DMS79 treated with DMSO at 0.1 percent for 48 hours (cell line): ENCODE results near the gene GGTLC2.
"Not testable (repeated sequence)": the region's sequence is repeated elsewhere in the genome, so short reads cannot be mapped to it uniquely, and the experiment has no call there.

Source experiments
- DNase-seq: peaks from one replicate; lab custom pipeline; 2025; lab: John Stamatoyannopoulos, UW

Gene GGTLC2

DNA sequence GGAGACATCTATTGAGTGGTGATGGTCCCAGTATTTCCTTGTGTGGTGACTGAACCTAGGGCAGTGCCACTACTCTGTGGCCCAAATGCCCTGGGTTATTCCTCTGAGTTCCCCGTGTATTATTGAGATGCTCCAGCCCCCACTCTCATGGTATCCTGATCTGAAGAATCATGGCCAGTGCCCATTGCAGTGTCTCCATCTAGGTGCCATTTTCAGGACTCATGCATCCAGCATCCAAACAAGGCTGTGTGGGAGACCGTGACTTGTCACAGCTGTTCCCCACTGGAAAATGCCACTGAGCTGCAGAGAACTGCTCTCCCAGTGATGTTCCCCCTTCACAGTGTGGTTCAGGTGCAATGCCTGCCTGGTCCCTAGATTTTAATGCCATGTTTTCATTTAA is 24.7 kb downstream of the GGTLC2 start:
- no peak for DNase-seq

DNA sequence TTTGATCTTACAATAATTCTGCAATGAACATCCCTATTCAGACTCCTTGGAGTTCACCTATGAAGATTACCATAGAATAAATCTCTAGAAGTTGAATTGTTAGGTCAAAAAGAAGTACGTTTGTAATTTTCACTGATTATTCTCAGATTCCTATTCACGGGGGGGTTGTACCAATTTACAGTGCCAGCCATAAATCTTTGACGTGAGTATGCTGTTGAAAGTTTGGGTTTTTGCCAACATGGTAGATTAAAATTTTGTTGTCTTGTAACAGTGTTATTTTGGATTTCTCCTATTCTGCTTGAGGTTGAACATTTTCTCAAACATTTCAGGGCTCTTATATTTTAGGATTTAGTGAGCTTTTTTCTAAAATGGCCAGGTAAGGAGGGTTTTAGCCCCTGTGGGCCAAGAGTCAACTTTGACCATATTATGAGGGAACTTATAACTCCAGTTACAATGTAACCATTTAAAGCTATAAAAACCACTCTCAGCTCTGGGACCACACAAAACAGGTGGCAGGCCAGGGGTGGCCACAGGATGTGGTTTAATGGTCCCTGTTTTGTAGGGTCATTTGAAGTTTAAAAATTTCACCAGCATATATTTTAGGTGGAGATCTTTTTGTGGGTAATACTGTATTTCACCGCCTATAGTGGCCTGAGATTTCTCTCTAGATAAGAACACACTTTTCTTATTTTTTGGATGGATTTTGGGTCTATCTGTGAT is 25.8 kb downstream of the GGTLC2 start:
- DNase-seq, result no peak

DNA sequence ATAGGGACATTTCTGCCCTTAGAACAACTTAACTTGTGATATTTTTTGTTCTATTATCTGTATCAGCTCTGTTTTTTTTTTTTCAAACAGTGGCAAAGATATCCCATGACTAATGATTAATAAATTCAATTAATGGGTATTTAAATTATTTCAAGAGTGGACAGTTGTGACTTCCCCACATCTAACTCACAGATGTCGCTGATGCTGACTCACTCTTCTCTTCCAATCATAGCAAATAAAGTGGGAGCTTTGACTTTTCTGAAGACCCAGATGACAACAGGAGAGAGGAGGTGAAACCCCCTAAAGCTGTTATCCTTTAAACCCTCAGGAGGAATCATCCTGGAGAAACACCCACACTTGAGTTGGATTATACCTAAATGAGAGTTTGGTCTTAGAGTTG is 27.1 kb downstream of the GGTLC2 start:
- no peak for DNase-seq

DNA sequence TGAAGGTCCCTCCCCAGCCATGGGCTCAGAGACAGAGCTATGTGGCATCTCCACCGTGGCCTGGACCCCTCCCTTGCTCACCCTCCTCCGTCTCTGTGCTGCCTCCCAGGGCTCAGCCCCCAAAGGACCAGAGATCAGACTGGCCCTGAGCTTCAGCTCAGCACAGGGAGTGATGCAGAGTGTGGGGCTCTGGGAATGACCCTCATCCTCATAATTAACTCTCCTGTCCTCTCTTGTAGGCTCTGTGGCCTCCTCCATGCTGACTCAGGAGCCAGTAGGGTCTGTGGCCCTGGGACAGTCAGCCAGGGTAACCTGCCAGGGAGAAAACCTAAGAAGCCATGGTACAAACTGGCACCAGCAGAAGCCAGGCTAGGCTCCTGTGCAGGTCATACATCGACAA is 28.7 kb downstream of the GGTLC2 start:
- no peak for DNase-seq

DNA sequence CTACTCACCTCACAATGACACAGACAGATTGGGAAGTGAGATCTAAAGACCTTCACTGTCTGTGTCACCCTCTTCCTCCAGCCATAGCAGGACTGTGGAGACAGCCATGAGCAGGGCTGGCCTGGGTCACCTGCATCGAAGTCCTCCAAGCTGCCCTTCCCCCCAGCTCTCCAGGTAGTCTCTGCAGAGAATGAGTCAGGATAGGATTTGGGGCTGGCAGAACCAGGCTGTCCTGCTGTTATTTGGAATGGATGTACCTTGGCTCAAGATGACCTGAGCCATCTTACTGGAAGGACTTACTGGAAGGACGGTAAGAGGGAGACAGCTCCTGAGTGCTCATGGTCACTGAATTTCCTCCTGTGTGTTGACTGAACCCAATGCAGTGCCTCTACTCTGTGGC is 29.2 kb downstream of the GGTLC2 start:
- DNase-seq, result no peak

DNA sequence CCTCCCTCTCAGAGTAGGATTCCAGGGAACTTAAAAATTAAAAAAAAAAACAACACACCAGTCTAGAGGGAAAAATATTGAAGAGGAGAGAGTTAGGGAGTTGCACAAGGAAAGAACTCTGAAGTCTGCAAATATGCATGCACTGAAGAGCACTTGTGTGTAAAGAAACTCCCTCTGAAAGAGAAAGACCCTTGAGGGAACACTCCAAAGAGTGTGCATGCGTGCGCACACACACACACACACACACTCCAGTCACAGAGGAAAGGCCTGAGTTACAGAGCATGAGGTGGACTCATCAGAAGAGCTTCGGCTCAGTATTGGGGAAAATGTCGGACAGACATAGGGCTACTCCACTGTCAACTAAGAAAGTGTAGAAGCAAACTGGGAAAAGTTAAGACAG is 30.1 kb downstream of the GGTLC2 start:
- DNase-seq, result peak; percentile 12

DNA sequence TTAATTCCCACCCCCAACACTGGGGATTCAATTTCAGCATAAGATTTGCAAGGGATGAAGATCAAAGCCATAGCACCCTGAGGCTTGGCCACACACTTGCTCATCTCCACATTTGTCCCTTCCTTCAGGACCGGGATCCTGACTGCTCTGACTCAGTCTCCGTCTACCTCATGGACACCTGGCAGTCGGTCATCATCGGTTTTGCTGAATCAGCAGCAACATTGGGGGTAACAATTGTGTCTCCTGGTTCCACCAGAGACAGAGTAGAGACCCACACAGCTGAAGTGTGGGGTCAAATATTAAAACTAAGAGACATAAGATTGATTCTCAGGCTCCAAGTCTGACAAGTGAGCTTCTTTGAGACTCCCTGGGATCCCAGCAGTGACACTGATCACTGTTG is 34.6 kb downstream of the GGTLC2 start:
- DNase-seq, result no peak

DNA sequence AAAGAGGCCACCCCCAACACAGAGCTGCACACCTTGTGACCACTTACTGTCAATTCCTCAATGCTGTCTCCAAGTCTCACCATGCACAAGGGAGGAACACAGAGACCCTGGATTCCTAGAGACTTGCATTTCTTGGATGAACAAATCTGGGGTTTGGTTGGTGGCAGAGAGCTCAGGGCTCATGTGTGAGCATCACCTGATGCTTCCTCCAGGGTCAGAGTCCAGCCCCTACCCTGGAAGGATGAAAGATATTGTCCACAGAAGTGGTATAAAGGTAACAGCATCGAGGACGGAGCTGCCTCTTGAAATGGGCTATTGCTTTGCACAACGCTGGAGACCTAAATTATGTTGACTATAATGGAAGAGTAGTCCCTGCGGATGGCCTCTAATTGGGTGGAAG is 36.0 kb downstream of the GGTLC2 start:
- no peak for DNase-seq

DNA sequence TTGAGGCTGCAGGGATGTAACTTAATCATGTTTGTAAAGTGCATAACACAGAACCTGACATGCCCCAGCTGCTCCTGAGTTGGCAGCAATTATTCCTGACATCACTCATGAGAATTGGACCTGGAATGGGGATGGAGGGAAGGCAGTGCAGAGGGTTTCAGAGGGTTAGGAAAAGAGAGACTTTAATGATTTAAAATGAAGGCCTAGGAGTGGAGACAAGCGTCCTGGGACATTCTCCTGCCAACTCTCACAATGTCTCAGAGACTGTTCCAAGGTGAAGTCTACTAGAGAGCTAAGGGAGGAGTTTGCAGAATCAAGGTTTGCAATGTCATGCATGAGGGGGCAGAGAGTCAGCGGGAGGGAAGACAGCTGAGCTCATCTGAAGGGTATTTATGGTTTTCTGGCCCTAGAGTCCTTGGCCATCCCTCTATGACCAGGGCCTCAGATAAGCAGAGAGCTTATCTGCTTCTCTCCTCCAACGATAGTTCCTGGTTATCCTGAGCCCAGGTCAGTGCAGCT is 36.9 kb downstream of the GGTLC2 start:
- no peak for DNase-seq

DNA sequence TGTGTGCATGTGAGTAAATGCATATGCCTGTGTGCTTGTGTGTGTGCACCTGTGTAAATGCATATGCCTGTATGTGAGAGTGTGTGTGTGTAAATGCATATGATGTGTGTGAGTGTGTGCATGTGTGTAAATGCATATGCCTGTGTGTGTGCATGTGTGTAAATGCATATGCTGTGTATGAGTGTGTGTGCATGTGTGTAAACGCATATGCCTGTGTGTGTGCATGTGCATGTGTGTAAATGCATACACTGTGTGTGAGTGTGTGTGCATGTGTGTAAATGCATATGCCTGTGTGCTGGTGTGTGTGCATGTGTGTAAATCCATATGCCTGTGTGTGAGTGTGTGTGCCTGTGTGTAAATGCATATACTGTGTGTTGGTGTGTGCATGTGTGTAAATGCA is 37.8 kb downstream of the GGTLC2 start:
- no peak for DNase-seq

DNA sequence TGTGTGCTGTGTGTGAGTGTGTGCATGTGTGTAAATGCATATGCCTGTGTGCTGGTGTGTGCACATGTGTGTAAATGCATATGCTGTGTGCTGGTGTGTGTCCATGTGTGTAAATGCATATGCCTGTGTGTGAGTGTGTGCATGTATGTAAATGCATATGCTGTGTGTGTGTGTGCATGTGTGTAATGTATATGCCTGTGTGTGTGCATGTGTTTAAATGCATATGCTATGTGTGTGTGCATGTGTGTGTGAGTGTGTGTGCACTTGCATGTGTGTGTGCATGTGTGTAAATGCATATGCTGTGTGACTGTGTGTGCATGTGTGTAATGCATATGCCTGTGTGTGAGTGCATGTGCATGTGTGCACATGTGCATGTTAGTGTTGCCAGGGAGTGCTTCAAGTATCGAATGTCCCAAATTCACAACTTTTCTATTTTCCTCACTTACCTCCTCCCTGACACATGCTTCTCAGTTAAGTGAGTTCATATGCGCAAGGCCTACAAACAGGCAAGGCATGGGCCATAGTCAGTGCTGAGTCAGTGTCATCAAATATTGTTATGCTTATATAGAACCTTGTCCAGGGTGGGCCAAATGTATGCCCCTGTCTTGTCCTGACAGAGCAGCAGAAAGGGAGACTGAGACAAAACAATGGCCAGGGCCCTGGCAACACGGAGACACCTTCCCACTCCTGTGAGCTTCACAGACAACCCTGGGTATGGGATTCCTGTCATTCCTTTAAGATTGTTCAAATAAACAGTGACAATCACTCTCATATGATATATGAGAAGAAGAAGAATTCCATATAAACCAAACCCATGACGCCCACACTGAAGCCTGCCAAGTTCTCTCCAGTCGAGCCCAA is 38.6 kb downstream of the GGTLC2 start:
- no peak for DNase-seq

DNA sequence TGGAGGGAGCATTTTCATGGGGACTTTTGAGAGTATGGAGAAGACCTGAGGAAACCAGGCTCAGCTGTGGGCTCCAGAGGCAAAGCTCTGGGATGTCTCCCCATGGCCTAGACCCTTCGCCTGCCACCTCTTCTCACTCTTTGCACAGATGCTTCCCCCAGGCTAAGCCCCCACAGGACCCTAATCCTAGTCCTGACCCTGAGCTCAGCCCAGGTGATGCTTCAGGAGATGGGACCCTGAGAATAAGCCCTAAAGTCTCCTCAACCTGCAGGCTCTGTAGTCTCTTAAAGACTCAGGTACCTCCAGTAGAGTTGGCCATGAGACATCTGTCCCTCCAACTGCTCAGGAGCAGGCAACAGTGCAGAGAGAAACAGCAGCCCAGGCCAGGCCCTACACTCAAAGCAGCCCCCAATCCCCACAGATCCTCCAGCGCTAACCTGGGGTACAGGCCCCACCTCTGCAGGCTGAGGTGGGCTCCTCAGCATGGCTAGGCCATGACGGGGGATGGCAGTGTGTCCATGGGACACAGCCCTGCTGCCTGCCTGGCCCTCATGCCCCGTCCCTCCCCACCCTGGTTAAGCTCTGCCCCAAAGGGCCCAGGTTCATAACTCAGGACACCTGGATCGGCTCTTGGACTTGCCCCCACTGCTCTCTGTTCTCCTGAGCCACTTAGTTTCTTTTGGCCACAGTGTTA is 39.4 kb downstream of the GGTLC2 start:
- DNase-seq, result no peak

DNA sequence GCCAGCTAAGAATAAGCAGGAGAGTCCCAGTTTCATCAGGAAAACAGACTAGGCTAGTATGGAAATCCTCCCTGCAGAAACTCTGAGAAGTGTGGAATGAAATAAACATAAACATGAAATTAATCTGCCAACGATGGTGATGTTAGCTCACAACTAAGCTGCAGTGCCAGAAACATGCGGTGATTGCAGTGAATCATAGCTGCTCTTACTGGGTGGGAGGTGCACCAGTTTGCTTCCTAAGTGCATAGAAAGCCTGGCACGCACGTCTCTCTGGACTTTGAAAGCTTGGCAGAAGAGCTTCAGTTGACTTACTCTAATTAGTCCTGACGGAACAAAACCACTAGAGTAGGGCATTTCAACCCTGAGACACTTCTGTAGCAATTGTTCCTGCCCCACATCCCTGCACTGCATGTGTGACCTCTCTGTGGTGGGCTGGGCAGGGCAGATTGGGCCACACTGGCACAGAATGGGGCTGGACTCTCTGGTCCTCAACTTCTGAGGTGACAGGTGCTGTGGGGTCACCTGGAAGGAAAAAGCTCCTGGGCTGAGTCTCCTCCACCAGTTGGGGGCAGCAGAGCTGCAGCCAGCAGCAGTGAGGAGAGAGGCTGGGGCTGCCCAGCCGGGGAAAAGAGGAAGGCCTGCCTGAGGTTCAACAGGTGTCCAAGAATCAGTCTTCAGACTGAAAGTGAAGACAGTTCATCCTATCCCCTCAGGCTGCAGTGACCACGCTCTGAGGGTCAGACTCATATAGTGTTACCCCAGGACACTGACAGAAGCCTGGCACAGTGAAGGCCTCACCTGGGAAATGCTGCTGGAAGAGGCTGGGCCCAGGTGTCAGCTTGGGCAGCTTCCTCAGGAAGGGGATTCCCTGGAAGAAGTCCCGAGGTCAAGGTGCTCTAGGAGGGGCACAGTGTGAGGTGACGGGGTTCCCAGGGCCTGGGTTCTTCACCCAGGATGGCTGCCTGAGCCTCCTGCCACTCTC is 40.5 kb downstream of the GGTLC2 start:
- DNase-seq, result peak; percentile 3

DNA sequence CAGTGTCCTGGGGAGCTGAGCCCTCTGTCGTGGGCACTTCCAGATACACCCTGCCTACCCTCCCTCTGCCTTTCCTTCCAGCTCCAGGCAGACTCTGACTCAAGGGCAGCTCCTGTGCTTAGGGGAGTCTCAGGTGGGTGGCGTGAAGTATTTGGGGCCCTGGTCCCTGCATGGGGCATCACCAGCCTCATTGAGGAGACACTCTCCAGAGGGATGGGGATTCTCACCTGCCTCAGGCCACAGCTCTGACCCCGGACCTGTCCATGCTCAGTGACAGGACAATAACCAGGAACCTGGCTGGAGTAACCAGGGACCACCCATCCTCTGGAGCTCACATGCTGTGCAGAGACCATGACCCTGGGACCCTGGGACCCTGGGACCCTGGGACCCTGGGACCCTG is 41.2 kb downstream of the GGTLC2 start:
- DNase-seq, result no peak

DNA sequence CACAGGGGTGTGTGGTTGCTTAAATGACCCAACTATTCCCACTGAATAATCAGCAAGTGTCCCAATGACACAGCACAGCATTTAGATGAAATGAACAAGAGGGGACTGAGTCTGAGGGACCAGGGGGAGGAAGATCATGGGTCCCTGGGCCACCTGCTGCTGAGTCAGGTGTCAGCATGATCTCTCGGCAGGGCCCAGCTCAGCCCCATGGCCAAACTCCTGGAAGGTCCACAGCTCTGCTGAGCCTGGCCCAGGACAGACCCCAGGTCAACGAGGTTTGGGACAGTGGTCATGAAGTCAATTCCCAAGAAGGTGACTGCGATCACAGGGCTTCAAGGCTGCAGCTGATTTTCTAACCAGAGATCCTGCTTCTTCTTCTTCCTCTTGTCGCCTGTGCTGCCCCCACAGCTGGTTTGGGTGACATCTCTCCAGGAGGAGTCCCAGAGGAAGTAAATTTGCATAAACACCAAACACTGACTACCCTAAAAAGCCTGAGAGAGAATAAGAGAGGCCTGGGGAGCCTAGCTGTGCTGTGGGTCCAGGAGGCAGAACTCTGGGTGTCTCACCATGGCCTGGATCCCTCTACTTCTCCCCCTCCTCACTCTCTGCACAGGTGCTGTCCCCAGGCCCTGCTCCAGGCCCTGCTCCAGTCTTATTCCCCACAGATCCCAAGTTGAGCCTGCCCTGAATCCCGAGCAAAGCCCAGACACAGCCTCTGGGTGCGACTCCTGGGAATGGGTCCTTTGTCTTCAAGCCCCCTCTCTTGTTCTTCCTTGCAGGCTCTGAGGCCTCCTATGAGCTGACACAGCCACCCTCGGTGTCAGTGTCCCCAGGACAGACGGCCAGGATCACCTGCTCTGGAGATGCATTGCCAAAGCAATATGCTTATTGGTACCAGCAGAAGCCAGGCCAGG is 42.0 kb downstream of the GGTLC2 start:
- not testable (repeated sequence) for DNase-seq

DNA sequence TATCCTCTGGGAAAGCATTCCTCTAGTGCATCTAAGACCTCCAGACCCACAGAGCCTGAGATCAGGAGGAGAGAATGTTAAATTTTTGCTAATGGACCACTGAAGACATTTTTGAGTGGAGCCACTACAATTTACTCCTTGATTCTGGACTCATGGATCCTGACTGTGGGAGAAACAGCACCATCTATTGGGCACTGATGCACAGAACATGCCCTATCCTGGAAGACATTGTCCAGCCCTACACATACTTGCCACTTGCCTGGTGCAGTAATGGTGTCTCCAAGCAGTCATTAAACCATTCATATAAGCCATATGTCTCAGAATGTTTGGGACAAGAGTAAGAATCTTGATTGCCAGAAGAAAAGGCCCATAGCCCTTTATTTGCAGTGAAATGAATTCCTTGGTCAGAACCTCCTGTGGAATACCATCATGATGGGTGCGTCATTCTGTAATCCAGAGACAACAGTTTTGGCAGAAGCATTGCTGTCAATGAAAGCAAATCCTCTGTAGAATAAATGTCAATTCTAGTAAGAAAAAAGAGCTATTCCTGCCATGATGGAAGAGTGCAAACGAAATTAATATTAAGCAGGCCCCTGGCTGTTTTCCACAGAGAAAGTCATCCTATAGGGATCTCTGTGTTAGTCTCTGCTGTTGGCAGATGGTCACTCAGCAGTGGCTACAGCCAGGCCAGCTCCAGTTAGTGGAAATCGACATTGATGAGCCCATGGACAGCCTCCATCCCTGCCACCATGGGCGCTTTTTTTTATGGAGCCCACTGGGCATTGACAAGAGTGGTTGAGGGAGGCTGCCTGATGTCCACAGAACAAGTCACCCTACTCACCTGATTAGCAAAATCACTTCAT is 43.5 kb downstream of the GGTLC2 start:
- DNase-seq, result no peak

DNA sequence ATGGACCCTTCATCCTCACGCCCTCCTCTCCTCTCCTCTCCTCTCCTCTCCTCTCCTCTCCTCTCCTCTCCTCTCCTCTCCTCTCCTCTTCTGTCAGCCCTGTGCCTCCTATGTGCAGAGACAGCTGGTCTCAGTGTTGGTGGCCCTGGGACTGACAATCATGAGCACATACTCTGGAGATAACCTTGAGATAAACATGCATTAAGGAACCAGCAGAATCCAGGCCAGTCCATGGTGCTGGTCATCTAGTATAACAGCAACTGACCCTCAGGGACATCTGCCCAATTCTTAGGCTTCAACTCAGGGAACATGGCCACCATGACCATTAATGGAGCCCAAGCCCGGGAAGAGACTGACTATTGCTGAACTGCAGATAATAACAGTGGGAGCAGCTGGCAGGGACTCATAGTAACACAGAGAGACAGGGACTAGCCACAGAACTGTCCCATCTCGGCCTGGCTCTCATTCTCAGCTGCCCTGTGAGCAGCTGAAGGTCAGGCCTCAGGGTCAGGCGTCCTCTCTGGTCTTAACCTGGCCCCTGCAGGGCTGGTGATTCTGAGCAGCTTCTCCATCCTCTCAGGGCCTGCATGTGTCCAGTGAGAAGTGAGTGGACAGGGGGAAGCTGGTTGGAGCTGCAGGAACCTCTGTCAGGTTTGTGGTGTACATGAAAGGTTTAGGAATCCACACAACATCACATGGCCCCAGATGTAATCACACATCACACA is 45.4 kb downstream of the GGTLC2 start:
- no peak for DNase-seq

DNA sequence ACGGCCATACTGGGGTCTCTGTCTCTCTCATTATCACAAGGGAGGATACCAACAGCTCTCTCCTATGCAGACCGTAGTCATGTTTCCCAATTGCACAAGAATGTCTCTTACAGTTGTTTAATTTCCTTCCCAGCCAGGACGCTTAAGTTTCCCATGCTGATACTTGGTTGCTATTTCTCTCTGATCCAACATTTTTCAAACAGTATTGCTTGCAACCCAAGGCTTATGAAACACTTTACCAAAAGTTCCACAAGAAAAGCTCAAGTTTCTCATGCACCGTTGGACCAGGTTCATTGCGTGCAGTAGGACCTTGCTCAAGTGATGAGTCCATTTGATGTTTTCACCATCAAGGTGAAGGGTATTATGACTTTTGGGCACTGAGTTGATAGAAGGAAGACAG is 46.6 kb downstream of the GGTLC2 start:
- no peak for DNase-seq
